ENCODE data around the gene DNAI2. TPM values are rescaled to one million over a fixed set of nuclear protein-coding genes. Genes with fewer than 3 reads are reported as not detected.
A peak's percentile ranks its signal among the peaks of the same experiment; 100 is the strongest.

The DNAI2 gene
- total RNA-seq, 1 donor from 2014 or later = not detected

DNA sequence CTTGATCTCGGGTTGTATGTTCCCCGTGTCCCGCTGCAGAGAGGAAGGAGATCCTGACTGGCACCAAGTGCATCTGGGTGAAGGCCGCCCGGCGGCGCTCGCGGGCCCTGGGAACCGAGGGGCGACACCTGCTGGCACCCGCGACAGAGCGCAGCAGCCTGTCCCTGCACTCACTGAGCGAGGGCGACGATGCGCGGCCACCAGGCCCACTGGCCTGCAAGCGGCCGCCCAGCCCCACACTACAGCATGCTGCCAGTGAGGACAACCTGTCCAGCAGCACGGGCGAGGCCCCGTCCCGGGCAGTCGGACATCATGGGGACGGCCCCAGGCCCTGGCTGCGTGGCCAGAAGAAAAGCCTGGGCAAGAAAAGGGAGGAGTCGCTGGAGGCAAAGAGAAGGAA is 80.1 kb downstream of the DNAI2 start:
- H3K36me3 ChIP-seq = no peaks in the 10 kb centered on the region
- peak; percentile 67 for ATAC-seq
- no peak overlapping the region for H3K27ac ChIP-seq
- no peaks in the 10 kb centered on the region for H3K4me1 ChIP-seq
- no peak overlapping the region for H3K4me3 ChIP-seq
- H3K27me3 ChIP-seq = peaks cover 89% of the 10 kb centered on the region
- intact Hi-C loops (cut with DNase I) = no loop called here
- no peaks in the 10 kb centered on the region for H3K9me3 ChIP-seq
- peak; percentile 79 for DNase-seq
- TF ChIP-seq, protein P1, sequence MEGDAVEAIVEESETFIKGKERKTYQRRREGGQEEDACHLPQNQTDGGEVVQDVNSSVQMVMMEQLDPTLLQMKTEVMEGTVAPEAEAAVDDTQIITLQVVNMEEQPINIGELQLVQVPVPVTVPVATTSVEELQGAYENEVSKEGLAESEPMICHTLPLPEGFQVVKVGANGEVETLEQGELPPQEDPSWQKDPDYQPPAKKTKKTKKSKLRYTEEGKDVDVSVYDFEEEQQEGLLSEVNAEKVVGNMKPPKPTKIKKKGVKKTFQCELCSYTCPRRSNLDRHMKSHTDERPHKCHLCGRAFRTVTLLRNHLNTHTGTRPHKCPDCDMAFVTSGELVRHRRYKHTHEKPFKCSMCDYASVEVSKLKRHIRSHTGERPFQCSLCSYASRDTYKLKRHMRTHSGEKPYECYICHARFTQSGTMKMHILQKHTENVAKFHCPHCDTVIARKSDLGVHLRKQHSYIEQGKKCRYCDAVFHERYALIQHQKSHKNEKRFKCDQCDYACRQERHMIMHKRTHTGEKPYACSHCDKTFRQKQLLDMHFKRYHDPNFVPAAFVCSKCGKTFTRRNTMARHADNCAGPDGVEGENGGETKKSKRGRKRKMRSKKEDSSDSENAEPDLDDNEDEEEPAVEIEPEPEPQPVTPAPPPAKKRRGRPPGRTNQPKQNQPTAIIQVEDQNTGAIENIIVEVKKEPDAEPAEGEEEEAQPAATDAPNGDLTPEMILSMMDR (IDR thresholded peaks at IDR 0.05) = peak; percentile 48

- no peaks in the 10 kb centered on the region for H3K36me3 ChIP-seq
- no peaks in the 10 kb centered on the region for H3K9me3 ChIP-seq
- H3K4me1 ChIP-seq = no peaks in the 10 kb centered on the region
- ATAC-seq = no peak
- no peak for DNase-seq
- no peak overlapping the region for H3K27ac ChIP-seq
- H3K4me3 ChIP-seq = no peak overlapping the region
- intact Hi-C loops (cut with DNase I) = no loop called here
- peaks cover 91% of the 10 kb centered on the region for H3K27me3 ChIP-seq
- TF ChIP-seq, protein P1 (IDR thresholded peaks at IDR 0.05) = no peak
These were observed 80.5 kb downstream of the DNAI2 start for GRCh38 chr17:74354561-74354960.

DNA sequence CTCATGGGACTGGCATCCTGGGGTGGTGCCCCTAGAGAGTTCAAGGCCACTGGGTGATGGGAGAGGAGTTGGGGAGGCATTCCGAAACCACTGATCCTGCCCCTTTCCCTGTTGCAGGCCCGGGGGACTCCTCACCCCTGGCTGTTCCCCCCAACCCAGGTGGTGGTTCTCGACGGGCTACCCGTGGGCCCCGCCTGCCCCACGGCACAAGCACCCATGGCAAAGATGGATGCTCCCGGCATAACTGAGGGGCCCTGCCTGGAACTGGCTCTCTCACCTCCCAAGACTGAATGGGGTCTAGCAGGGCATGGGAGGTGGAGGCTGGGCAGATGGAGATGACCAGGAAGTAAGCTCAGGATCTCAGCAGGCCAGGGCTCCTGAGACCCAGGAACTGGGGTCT is 81.0 kb downstream of the DNAI2 start:
- TF ChIP-seq, protein P1 (IDR thresholded peaks at IDR 0.05) = no peak
- ATAC-seq = no peak
- Histone ChIP-seq H3K4me1 (no peaks in the 10 kb centered on the region), H3K27ac (no peak overlapping the region), H3K27me3 (peaks cover 94% of the 10 kb centered on the region), H3K9me3 (no peaks in the 10 kb centered on the region), H3K36me3 (no peaks in the 10 kb centered on the region), H3K4me3 (no peak overlapping the region)
- intact Hi-C loops (cut with DNase I) = no loop called here
- DNase-seq = no peak

DNA sequence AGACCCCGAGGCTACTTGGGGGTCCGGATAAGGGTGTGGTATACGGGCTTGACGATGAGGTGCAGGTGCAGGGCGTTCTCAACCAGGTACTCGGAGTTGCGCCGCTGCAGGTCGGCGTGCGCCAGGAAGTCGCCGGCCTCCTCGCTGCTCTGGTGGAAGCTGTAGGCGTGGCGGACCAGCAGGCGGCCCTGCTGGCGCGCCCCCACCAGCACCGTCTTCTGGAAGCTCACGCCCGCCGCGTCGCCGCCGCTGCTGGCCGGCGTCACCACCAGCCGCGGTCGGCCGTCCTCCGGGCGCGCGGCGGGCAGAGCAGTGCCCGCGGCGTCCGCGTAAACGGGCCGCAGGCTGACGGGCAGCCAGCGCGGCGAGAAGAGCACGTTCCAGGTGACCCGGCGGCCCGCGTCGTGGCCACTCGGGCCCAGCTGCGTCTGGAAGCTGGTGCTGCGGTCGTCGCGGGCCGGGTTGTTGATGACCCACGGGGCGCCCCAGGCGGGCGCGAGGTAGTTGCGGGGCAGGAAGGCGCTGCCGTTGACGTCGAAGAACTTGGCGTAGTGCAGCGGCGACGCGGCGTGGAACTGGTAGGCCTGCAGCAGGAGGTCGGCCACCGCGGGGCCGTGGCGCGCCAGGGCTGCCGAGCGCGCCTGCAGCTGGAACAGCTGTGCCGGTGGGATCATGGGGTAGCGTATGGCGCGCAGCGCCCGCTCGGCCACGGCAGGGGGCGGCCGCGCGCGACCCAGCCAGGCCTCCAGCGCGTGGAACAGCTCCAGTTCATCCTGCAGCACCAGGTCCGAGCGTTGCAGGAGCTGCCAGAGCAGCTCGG is 82.8 kb downstream of the DNAI2 start:
- DNase-seq = no peak
- ATAC-seq = no peak
- no peaks in the 10 kb centered on the region for H3K36me3 ChIP-seq
- H3K27me3 ChIP-seq = peaks cover 96% of the 10 kb centered on the region
- no peak overlapping the region for H3K27ac ChIP-seq
- H3K4me3 ChIP-seq = no peak overlapping the region
- intact Hi-C loops (cut with DNase I) = no loop called here
- H3K4me1 ChIP-seq = no peaks in the 10 kb centered on the region
- TF ChIP-seq, protein P1 (IDR thresholded peaks at IDR 0.05) = no peak
- no peaks in the 10 kb centered on the region for H3K9me3 ChIP-seq

DNA sequence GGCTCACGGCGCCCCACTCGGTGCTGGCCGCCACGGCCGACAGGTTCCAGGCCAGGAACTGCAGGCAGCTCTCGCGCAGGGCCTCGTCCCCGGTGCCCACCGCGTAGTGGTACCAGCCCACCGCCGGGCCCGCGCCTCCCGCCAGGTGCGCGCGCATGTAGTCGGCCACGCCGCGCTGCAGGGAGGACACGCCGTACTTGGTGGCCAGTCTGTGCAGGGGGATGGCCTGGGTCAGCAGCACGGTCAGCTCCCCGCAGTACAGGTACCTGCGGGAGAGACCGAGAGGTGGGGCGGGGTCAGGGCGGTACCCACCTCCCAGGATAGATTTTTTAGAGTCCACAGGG is 83.4 kb downstream of the DNAI2 start:
- Histone ChIP-seq H3K4me1 (no peaks in the 10 kb centered on the region), H3K36me3 (no peaks in the 10 kb centered on the region), H3K9me3 (no peaks in the 10 kb centered on the region), H3K4me3 (no peak overlapping the region), H3K27me3 (peaks cover 91% of the 10 kb centered on the region), H3K27ac (no peak overlapping the region)
- intact Hi-C loops (cut with DNase I) = no loop called here
- TF ChIP-seq, protein P1 (IDR thresholded peaks at IDR 0.05) = no peak
- DNase-seq = no peak
- no peak for ATAC-seq
